Type B pancreatic cell (in vitro differentiated cells): Measurements from ENCODE around the gene TBX10. TPM values are rescaled to one million over a fixed set of nuclear protein-coding genes. Genes with fewer than 3 reads are reported as not detected.
A peak's percentile ranks its signal among the peaks of the same experiment; 100 is the strongest.
"Not testable (repeated sequence)": the region's sequence is repeated elsewhere in the genome, so short reads cannot be mapped to it uniquely, and the experiment has no call there.

Source experiments
- DNase-seq: peaks from one replicate; pipeline ENCODE4 v3.0.0; 2021; ENCODE audit warnings: mixed read lengths; ENCODE audit not compliant: unreplicated experiment; ENCODE audit errors: extremely low spot score
- H3K27ac Mint-ChIP-seq: 2 replicates; pipeline ENCODE4 v1.8.0; 2021; ENCODE audit warnings: mild to moderate bottlenecking, mixed read lengths
- H3K27me3 Mint-ChIP-seq: 2 replicates; pipeline ENCODE4 v1.8.0; 2021; ENCODE audit warnings: mixed read lengths
- H3K36me3 Mint-ChIP-seq: 2 replicates; pipeline ENCODE4 v1.8.0; 2021; ENCODE audit warnings: mixed read lengths
- H3K4me1 Mint-ChIP-seq: one replicate; pipeline ENCODE4 v1.8.0; 2021; ENCODE audit warnings: mixed read lengths; ENCODE audit not compliant: unreplicated experiment
- H3K4me3 Mint-ChIP-seq: 2 replicates; pipeline ENCODE4 v1.8.0; 2021; ENCODE audit warnings: mild to moderate bottlenecking, mixed read lengths
- H3K9me3 Mint-ChIP-seq: 2 replicates; pipeline ENCODE4 v1.8.0; 2021; ENCODE audit warnings: mixed read lengths
- CTCF ChIP-seq: fragments of 200-600 bp; sonication (generic); conservative IDR thresholded peaks from 2 replicates; pipeline ENCODE4 v1.5.0; 2021; ENCODE audit warnings: antibody characterized with exemption, mild to moderate bottlenecking
- total RNA-seq: library from RNA; stranded (reverse); gene quantifications from 2 replicates; pipeline ENCODE4 v1.2.1, GENCODE V29; 2021; ENCODE audit warnings: low replicate concordance

The TBX10 gene
- total RNA-seq, 1 donor from 2014 or later: not detected

DNA sequence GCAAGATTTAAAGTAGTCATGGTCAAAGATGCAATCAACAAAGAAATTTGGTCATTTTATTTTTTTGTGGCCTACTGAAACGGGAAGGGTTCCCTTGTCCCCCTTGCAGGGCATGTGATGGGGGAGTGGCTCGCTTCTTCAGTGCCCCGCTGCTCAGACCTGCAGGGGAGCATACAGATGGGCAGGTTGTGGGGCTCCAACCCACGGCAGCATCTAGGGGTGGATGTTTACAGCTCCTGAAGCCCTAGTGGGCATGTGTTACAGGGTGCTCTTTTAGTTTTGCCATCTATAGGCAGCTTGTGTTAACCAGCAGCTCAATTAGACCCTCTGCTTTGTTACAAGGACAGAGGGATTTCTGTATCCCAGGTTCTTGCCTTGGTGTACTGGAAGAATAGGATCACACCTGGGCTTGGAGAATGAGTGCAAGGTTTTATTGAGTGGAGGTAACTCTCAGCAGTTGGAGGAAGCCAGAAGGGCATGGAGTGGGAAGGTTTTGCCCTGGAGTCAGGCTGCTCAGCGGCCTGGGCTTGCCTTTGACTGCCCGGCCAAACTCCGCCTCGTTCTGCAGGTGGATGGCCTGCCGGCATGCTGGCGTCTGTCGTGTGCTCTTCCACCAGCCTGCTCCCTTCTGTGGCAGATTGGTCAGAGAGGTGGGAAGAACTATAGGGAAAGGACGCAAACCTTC lies 46.5 kb downstream of the TBX10 start:
- Mint-ChIP-seq H3K36me3 (peaks cover 5% of the 10 kb centered on the region), H3K4me1 (peaks cover 5% of the 10 kb centered on the region), H3K27ac (peak overlapping the region; percentile 11), H3K27me3 (no peaks in the 10 kb centered on the region), H3K9me3 (no peaks in the 10 kb centered on the region), H3K4me3 (no peak overlapping the region)
- no peak for DNase-seq
- TF ChIP-seq CTCF: no peak

DNA sequence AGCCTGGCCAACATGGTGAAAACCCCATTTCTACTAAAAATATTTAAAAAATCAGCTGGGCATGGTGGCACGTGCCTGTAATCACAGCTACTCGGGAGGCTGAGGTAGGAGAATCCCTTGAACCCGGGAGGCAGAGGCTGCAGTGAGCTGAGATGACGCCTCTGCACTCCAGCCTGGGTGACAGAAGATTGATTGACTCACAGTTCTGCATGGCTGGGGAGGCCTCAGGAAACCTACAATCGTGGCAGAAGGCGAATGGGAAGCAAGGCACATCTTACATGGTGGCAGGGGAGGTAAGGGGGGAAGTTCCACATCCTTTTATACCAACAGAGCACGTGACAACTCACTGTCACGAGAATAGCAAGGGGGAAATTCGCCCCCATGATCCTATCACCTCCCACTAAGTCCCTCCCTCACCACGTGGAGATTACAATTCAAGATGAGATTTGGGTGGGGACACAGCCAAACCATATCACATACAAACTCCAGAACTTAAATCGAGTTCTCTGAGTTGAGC lies 50.6 kb downstream of the TBX10 start:
- H3K27me3 Mint-ChIP-seq, DNase-seq, H3K4me3 Mint-ChIP-seq, H3K9me3 Mint-ChIP-seq, H3K27ac Mint-ChIP-seq: not testable (repeated sequence)
- H3K4me1 Mint-ChIP-seq: peaks cover 21% of the 10 kb centered on the region
- peaks cover 28% of the 10 kb centered on the region for H3K36me3 Mint-ChIP-seq

DNA sequence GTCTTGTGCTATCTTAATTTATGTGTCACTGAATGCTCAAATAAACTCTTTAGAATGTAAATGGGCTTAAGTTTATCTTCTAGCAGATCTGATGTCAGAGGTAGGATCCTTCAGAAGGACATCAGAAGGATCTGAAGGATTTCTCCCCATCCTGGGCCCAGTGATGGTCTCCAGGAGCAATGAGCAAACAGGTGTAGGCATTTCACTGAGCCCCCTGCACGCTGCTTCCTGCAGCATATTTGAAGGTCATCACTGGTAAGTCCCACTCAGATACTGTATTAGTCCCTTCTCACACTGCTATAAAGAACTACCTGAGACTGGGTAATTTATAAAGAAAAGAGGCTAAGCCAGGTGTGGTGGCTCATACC lies 51.4 kb downstream of the TBX10 start:
- H3K27ac Mint-ChIP-seq: peak overlapping the region; percentile 3

DNA sequence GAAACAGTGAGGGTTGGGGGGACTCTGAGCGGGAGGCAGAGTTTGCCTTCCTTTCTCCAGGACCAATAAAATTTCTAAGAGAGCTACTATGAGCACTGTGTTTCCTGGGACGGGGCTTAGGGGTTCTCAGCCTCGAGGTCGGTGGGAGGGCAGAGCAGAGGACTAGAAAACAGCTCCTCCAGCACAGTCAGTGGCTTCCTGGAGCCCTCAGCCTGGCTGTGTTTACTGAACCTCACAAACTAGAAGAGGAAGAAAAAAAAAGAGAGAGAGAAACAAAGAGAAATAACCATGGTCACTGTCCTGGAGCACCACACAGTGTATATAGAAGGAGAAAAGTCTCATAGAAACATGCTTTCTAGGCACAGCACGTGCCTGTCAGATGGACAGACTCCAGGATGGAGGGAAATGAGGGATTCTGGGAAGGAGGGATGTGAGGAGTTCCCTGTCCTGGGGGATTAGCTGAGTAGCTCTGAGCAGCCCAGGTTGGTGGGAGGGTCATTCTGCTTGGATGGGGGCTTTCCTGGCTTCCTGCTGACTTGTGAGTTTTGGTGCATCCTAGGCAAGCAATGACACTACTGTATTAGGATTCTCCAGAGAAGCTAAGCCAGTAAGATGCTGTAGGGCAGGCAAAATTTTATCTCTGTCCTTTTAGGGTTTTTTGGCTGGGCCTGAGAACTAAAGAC lies 52.9 kb downstream of the TBX10 start:
- Mint-ChIP-seq H3K4me3 (peak overlapping the region; percentile 89), H3K36me3 (peaks cover 28% of the 10 kb centered on the region), H3K27ac (peak overlapping the region; percentile 83), H3K4me1 (peaks cover 32% of the 10 kb centered on the region), H3K27me3 (peaks cover 4% of the 10 kb centered on the region), H3K9me3 (no peaks in the 10 kb centered on the region)
- TF ChIP-seq CTCF: no peak
- no peak for DNase-seq

More for the DNA sequence above, 51.4 kb downstream of the TBX10 start:
- TF ChIP-seq CTCF: no peak
- H3K4me1 Mint-ChIP-seq: peaks cover 21% of the 10 kb centered on the region
- H3K9me3 Mint-ChIP-seq: no peaks in the 10 kb centered on the region
- peaks cover 28% of the 10 kb centered on the region for H3K36me3 Mint-ChIP-seq
- no peak overlapping the region for H3K4me3 Mint-ChIP-seq
- no peak for DNase-seq
- H3K27me3 Mint-ChIP-seq: no peaks in the 10 kb centered on the region

DNA sequence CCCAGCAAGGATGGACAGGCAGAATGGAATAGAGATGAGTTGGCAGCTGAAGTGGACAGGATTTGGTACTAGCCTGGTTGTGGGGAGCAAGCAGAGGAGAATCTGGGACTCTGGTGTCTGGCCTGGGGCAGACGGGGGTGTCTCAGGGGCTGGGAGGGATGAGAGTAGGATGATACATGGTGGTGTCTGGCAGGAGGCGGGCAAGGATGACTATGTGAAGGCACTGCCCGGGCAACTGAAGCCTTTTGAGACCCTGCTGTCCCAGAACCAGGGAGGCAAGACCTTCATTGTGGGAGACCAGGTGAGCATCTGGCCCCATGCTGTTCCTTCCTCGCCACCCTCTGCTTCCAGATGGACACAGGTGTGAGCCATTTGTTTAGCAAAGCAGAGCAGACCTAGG lies 53.7 kb downstream of the TBX10 start:
- H3K9me3 Mint-ChIP-seq: no peaks in the 10 kb centered on the region
- peaks cover 28% of the 10 kb centered on the region for H3K36me3 Mint-ChIP-seq
- peak overlapping the region; percentile 83 for H3K27ac Mint-ChIP-seq
- no peak for DNase-seq
- peaks cover 12% of the 10 kb centered on the region for H3K27me3 Mint-ChIP-seq
- peaks cover 40% of the 10 kb centered on the region for H3K4me1 Mint-ChIP-seq
- H3K4me3 Mint-ChIP-seq: peak overlapping the region; percentile 89
- TF ChIP-seq CTCF: no peak
